Measurements from ENCODE around the gene NTM.

DNA sequence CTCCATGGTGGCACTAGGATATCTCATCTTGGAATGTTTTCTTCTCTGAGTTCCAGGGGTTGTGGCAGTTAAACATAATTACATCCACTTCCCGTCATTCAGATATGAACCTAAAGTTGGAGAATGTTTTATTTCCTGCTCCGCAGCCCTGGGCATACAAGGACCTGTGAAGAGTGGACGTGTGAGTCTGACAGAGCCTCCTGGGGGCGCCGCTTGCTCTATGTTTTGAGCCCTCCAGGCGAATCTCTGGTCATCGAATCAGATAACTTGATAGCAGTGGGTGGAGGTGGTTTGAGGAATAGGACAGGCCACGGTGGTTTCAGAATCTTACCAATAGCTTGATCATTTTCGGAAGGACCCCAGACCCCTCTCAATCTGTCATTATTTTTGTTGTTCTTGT is 174.2 kb downstream of the NTM start:
- TF ChIP-seq POLR2A (IDR thresholded peaks at IDR 0.05) (no peak), POLR2AphosphoS5 (IDR thresholded peaks at IDR 0.05) (no peak)

Data from breast epithelium (tissue), 3 donors.